ENCODE data around the gene HSP90B1.

Gene HSP90B1

GRCh38 chr12:103930034-103930786 lies at the start of gene HSP90B1:
Gene HSP90B1, plus strand, starts transcription at chr12:103930410. Its CDS starts 106 bp downstream, at chr12:103930516.
- peak; percentile 99 for DNase-seq

GRCh38 chr12:103881261-103881660 lies 48.9 kb upstream of the HSP90B1 start:
- DNase-seq = no peak

- DNase-seq = no peak
Observed at GRCh38 chr12:103882861-103883596, 47.2 kb upstream of the HSP90B1 start.

- DNase-seq = no peak
Observed at GRCh38 chr12:103883908-103884307, 46.3 kb upstream of the HSP90B1 start.

- DNase-seq = no peak
Observed at GRCh38 chr12:103884316-103884715, 45.9 kb upstream of the HSP90B1 start.

GRCh38 chr12:103886195-103886797 lies 43.9 kb upstream of the HSP90B1 start:
- no peak for DNase-seq

GRCh38 chr12:103887738-103888137 lies 42.5 kb upstream of the HSP90B1 start:
- no peak for DNase-seq

- DNase-seq = no peak
Observed at GRCh38 chr12:103897316-103897715, 32.9 kb upstream of the HSP90B1 start.

GRCh38 chr12:103901518-103902173 lies 28.6 kb upstream of the HSP90B1 start:
- DNase-seq = no peak

- no peak for DNase-seq
Observed at GRCh38 chr12:103903993-103904392, 26.2 kb upstream of the HSP90B1 start.

GRCh38 chr12:103905730-103906349 lies 24.4 kb upstream of the HSP90B1 start:
- no peak for DNase-seq

- no peak for DNase-seq
Observed at GRCh38 chr12:103908246-103908541, 22.0 kb upstream of the HSP90B1 start.

GRCh38 chr12:103908877-103909276 lies 21.3 kb upstream of the HSP90B1 start:
- no peak for DNase-seq

GRCh38 chr12:103909811-103910210 lies 20.4 kb upstream of the HSP90B1 start:
- DNase-seq = no peak

GRCh38 chr12:103912069-103912468 lies 18.1 kb upstream of the HSP90B1 start:
- no peak for DNase-seq

GRCh38 chr12:103913100-103913499 lies 17.1 kb upstream of the HSP90B1 start:
- no peak for DNase-seq

- DNase-seq = no peak
Observed at GRCh38 chr12:103915306-103915705, 14.9 kb upstream of the HSP90B1 start.

- no peak for DNase-seq
Observed at GRCh38 chr12:103917873-103918272, 12.3 kb upstream of the HSP90B1 start.

- DNase-seq = peak; percentile 26
Observed at GRCh38 chr12:103924761-103925641, 5.2 kb upstream of the HSP90B1 start.

GRCh38 chr12:103928682-103929045 lies 1.5 kb upstream of the HSP90B1 start:
- no peak for DNase-seq

GRCh38 chr12:103929046-103929783 lies 995 bp upstream of the HSP90B1 start:
- peak; percentile 73 for DNase-seq

- DNase-seq = peak; percentile 90
Observed at GRCh38 chr12:103929784-103930033, 501 bp upstream of the HSP90B1 start.
